ENCODE results near the gene CFAP45.
"Not testable (repeated sequence)": the region's sequence is repeated elsewhere in the genome, so short reads cannot be mapped to it uniquely, and the experiment has no call there.

CFAP45 gene

DNA sequence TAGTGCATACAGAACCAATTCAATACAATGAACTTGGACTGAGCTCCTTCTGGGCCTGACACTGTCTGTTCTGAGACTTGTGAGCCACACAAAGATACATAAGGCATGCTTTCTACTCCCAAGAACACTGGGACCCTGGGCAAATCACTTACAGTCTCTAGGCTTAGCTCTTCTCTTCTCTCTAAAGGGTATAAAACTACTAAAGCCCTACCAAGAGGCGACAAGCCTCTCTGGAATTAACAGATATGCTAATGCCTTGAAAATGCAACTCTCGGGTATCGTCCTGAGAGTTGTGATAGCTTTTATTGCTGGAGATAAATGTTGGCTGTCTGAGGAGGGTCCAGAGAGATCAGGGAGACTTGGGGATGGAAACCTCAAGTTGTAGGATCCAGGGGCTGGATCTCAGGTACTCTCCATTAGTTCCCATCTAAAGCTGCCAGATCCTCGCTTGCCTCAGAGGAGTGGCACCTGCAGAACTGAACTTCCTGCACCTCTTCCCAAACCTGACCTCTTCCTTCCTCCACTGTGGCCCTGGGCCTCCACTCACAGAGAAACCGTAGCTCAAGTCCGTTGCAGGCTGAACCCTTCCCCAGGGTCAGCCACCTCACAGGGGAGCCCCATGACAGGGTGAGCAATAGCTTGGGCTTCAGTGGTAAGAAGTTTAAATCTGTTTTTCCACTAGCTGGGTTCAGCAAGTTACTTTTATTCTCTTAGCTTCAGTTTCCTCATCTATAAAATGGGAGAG lies 11.5 kb upstream of the CFAP45 start:
- Histone ChIP-seq H3K4me3 (ENCODE audit: insufficient read length, low read depth) (no peak overlapping the region), H3K36me3 (ENCODE audit: insufficient read depth, insufficient read length, low read length) (peaks cover 8% of the 10 kb centered on the region), H3K9ac (ENCODE audit: insufficient read length, low read depth) (peak overlapping the region; percentile 46), H3K9me3 (ENCODE audit: insufficient read depth, low read length) (no peaks in the 10 kb centered on the region), H3K4me1 (ENCODE audit: insufficient read depth, insufficient read length) (peaks cover 48% of the 10 kb centered on the region), H3K27me3 (ENCODE audit: insufficient read depth, insufficient read length) (no peaks in the 10 kb centered on the region)
- TF ChIP-seq YY1 (IDR thresholded peaks at IDR 0.05; ENCODE audit: insufficient read depth, insufficient read length) (no peak), SUZ12 (IDR thresholded peaks at IDR 0.05; ENCODE audit: extremely low read depth, insufficient read depth, insufficient read length) (no peak), ZNF274 (IDR thresholded peaks at IDR 0.05; ENCODE audit: low read depth, low read length) (no peak)
- DNase-seq (ENCODE audit: low read depth, low spot score): no peak

- DNase-seq (ENCODE audit: low read depth, low spot score): no peak
- peaks cover 9% of the 10 kb centered on the region for H3K9me3 ChIP-seq (ENCODE audit: insufficient read depth, low read length)
- no peaks in the 10 kb centered on the region for H3K36me3 ChIP-seq (ENCODE audit: insufficient read depth, insufficient read length, low read length)
- no peak overlapping the region for H3K9ac ChIP-seq (ENCODE audit: insufficient read length, low read depth)
- TF ChIP-seq ZNF274 (IDR thresholded peaks at IDR 0.05; ENCODE audit: low read depth, low read length): no peak
- no peak for TF ChIP-seq SUZ12 (IDR thresholded peaks at IDR 0.05; ENCODE audit: extremely low read depth, insufficient read depth, insufficient read length)
- TF ChIP-seq YY1 (IDR thresholded peaks at IDR 0.05; ENCODE audit: insufficient read depth, insufficient read length): no peak
- H3K4me3 ChIP-seq (ENCODE audit: insufficient read length, low read depth): no peak overlapping the region
- no peaks in the 10 kb centered on the region for H3K27me3 ChIP-seq (ENCODE audit: insufficient read depth, insufficient read length)
- H3K4me1 ChIP-seq (ENCODE audit: insufficient read depth, insufficient read length): peaks cover 27% of the 10 kb centered on the region
These were observed 8.3 kb upstream of the CFAP45 start for GRCh38 chr1:159908031-159908940.

DNA sequence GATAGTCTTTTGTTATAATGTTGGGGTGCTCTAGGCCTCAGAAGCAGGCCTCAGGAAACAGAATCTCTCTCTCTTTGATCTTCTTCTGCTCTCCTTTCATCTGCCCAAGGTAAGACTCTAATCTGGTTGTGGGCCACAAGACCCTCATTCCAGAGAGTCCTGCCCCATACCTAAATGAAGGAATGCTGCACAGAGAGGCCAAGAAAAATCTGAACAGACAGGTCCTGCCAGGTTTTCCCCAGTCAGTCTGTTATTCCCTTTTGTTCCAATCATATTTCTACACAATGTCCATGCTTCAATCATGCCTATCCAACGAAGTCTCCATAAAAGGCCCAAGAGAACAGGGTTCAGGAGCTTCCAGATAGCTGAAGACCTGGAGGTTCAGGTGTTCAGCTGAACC lies 7.0 kb upstream of the CFAP45 start:
- DNase-seq (ENCODE audit: low read depth, low spot score): no peak
- Histone ChIP-seq H3K4me3 (ENCODE audit: insufficient read length, low read depth) (no peak overlapping the region), H3K36me3 (ENCODE audit: insufficient read depth, insufficient read length, low read length) (no peaks in the 10 kb centered on the region), H3K9me3 (ENCODE audit: insufficient read depth, low read length) (peaks cover 10% of the 10 kb centered on the region), H3K9ac (ENCODE audit: insufficient read length, low read depth) (no peak overlapping the region), H3K4me1 (ENCODE audit: insufficient read depth, insufficient read length) (peaks cover 26% of the 10 kb centered on the region), H3K27me3 (ENCODE audit: insufficient read depth, insufficient read length) (no peaks in the 10 kb centered on the region)
- TF ChIP-seq ZNF274 (IDR thresholded peaks at IDR 0.05; ENCODE audit: low read depth, low read length): no peak

DNA sequence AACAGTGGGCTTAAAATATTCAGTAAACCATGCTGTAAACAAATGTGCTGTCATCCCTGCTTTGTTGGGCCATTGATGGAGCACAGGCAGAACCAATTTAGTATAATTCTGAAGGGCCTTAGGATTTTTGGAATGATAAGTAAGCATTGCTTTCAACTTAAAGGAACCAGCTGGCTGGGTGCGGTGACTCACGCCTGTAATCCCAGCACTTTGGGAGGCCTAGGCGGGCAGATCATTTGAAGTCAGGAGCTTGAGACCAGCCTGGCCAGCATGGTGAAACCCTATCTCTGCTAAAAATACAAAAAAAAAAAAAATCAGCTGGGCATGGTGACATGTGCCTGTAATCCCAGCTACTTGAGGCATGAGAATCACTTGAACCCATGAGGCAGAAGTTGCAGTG lies 4.1 kb upstream of the CFAP45 start:
- DNase-seq (ENCODE audit: low read depth, low spot score); H3K4me1 ChIP-seq (ENCODE audit: insufficient read depth, insufficient read length): not testable (repeated sequence)

GRCh38 chr1:159902541-159902940 lies 2.6 kb upstream of the CFAP45 start:
- Histone ChIP-seq H3K27me3 (ENCODE audit: insufficient read depth, insufficient read length) (no peaks in the 10 kb centered on the region), H3K4me3 (ENCODE audit: insufficient read length, low read depth) (no peak overlapping the region), H3K4me1 (ENCODE audit: insufficient read depth, insufficient read length) (peaks cover 2% of the 10 kb centered on the region), H3K9me3 (ENCODE audit: insufficient read depth, low read length) (peaks cover 10% of the 10 kb centered on the region), H3K9ac (ENCODE audit: insufficient read length, low read depth) (no peak overlapping the region), H3K36me3 (ENCODE audit: insufficient read depth, insufficient read length, low read length) (no peaks in the 10 kb centered on the region)
- DNase-seq (ENCODE audit: low read depth, low spot score): no peak
- TF ChIP-seq SUZ12 (IDR thresholded peaks at IDR 0.05; ENCODE audit: extremely low read depth, insufficient read depth, insufficient read length) (no peak), YY1 (IDR thresholded peaks at IDR 0.05; ENCODE audit: insufficient read depth, insufficient read length) (no peak), ZNF274 (IDR thresholded peaks at IDR 0.05; ENCODE audit: low read depth, low read length) (no peak)

More for the DNA sequence above, 4.1 kb upstream of the CFAP45 start:
- not testable (repeated sequence) for H3K36me3 ChIP-seq (ENCODE audit: insufficient read depth, insufficient read length, low read length); H3K4me3 ChIP-seq (ENCODE audit: insufficient read length, low read depth); H3K27me3 ChIP-seq (ENCODE audit: insufficient read depth, insufficient read length); H3K9ac ChIP-seq (ENCODE audit: insufficient read length, low read depth)
- H3K9me3 ChIP-seq (ENCODE audit: insufficient read depth, low read length): peaks cover 10% of the 10 kb centered on the region

DNA sequence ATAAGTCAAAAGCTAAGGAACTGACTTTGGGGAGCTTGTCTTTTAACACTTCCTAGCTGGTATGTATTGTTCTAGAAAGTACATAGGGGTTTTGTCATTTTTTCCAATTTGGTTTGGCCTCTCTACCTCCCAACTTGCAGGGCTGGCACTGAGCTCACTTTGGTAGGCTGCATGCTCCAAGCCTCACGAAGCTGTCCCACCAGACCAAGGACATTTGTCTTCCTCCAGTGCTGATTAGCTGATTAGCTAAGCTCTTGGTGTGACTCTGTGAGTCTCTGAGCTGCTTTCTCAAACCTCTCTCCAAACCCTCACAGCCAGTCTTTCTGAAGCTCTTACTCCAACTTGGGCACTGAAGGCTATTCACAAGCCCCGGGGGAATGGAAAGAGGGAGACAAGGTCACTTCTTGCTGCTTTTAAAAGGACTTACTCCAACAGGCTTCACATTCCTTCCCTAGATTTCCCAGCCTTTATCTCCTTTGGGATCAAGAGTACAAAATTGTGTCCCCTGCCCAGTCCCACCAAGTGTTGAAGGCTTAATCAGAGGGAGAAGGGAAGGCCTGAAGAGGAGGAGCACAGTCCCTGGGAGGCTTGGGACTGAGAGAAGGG lies 893 bp upstream of the CFAP45 start:
- Histone ChIP-seq H3K27me3 (ENCODE audit: insufficient read depth, insufficient read length) (no peaks in the 10 kb centered on the region), H3K9ac (ENCODE audit: insufficient read length, low read depth) (peak overlapping the region; percentile 14)

GRCh38 chr1:159899634-159900033 lies 331 bp downstream of the CFAP45 start:
- H3K4me1 ChIP-seq (ENCODE audit: insufficient read depth, insufficient read length); H3K9ac ChIP-seq (ENCODE audit: insufficient read length, low read depth); H3K4me3 ChIP-seq (ENCODE audit: insufficient read length, low read depth); H3K36me3 ChIP-seq (ENCODE audit: insufficient read depth, insufficient read length, low read length); DNase-seq (ENCODE audit: low read depth, low spot score); H3K27me3 ChIP-seq (ENCODE audit: insufficient read depth, insufficient read length): not testable (repeated sequence)
- H3K9me3 ChIP-seq (ENCODE audit: insufficient read depth, low read length): peaks cover 10% of the 10 kb centered on the region

More for the DNA sequence above, 893 bp upstream of the CFAP45 start:
- Histone ChIP-seq H3K4me3 (ENCODE audit: insufficient read length, low read depth) (no peak overlapping the region), H3K9me3 (ENCODE audit: insufficient read depth, low read length) (peaks cover 10% of the 10 kb centered on the region), H3K4me1 (ENCODE audit: insufficient read depth, insufficient read length) (peaks cover 2% of the 10 kb centered on the region), H3K36me3 (ENCODE audit: insufficient read depth, insufficient read length, low read length) (no peaks in the 10 kb centered on the region)
- no peak for DNase-seq (ENCODE audit: low read depth, low spot score)
- no peak for TF ChIP-seq SUZ12 (IDR thresholded peaks at IDR 0.05; ENCODE audit: extremely low read depth, insufficient read depth, insufficient read length)
- no peak for TF ChIP-seq YY1 (IDR thresholded peaks at IDR 0.05; ENCODE audit: insufficient read depth, insufficient read length)
- TF ChIP-seq ZNF274 (IDR thresholded peaks at IDR 0.05; ENCODE audit: low read depth, low read length): no peak
